SIG-M5 treated with dmso at 0.1 percent for 504 hours (cell line): ENCODE measurements around the gene ADAMTS14.
"Not testable (repeated sequence)": the region's sequence is repeated elsewhere in the genome, so short reads cannot be mapped to it uniquely, and the experiment has no call there.

Source experiments
- DNase-seq: peaks from one replicate; lab custom pipeline; 2025; ENCODE audit not compliant: unreplicated experiment; lab: John Stamatoyannopoulos, UW

The ADAMTS14 gene

DNA sequence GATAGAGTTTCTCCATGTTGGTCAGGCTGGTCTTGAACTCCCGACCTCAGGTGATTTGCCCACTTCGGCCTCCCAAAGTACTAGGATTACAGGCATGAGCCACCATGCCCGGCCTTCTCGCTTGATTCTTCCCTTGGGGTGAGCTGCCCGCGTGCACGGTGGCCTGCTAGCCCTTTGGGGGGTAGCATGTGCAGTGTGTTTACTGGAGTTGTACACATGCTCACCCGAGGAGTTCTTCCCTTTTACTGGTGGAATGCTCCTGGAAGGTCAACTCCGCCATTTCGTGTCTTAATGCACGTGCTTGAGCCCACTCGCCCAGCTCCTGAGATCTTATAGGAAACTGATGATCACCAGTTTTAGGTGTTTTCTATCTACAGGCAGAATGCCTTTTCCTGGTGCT, 17.0 kb upstream of the ADAMTS14 start:
- no peak for DNase-seq

DNA sequence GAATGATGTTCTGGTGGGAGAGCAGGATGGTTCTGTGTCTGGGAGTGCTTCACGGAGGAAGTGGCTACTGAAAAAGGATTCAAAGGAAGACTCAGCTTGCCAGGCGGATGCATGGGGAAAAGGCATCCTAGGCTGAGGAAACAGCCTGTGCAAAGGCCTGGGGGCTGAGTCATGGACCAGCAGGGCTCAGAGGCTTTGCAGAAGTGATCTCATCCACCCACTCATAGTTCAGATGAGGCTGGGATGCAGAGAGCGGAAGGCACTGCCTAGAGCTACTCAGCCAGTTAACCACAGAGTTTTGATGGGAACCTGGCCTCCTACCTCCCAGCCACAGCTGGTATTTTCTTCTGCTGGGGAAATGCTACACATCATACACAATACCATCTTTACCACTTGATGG, 15.8 kb upstream of the ADAMTS14 start:
- peak; percentile 47 for DNase-seq

DNA sequence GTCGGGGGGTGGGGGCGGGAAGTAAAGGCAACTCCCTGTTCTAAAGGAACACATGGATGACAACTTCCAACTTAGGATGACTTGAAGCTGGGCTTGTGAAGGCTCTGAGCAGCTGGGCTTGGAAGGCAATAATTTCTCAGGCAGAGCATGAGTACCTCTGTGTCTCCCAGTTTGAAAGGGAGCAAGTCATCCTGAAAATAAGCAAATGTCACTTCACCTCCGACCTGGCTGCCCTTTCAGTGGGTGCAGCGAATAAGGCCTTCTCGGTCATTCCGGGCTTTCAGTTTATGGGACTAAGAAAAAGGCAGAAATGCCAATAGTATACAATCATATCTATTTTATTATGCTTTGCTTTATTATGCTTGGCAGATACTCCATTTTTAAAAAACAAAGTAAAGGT, 15.3 kb upstream of the ADAMTS14 start:
- no peak for DNase-seq

DNA sequence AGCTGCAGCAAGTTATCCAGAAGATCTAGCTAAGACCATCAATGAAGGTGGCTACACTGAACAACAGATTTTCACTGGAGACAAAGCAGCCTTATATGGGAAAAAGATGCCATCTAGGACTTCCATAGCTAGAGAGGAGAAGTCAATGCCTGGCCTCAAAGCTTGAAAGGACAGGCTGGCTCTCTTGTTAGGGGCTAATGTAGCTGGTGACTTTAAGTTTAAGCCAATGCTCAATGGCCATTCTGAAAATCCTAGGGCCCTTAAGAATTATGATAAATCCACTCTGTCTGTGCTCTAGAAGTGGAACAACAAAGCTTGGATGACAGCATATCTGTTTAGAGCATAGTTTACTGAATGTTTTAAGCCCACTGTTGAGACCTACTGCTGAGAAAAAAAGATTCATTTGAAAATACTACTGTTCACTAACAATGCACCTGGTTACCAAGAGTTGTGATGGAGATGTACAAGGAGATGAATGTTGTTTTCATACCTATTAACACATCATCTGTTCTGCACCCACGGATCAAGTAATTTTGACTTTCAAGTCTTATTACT, 13.6 kb upstream of the ADAMTS14 start:
- DNase-seq: no peak

DNA sequence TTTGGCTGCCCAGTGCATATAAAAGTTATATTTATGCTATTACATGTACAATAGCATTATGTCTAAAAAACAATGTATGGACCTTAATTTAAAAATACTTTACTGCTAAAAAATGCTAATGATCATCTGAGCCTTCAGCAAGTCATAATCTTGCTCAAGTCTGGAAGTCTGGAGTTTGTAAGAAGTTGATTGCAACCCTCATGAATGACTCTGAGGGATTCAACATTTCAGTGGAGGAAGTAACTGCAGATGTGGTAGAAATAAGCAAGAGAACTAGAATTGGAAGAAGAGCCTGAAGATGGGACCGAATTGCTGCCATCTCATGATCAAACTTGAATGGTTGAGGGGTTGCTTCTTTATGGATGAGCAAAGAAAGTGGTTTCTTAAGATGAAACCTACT, 13.0 kb upstream of the ADAMTS14 start:
- DNase-seq: no peak

DNA sequence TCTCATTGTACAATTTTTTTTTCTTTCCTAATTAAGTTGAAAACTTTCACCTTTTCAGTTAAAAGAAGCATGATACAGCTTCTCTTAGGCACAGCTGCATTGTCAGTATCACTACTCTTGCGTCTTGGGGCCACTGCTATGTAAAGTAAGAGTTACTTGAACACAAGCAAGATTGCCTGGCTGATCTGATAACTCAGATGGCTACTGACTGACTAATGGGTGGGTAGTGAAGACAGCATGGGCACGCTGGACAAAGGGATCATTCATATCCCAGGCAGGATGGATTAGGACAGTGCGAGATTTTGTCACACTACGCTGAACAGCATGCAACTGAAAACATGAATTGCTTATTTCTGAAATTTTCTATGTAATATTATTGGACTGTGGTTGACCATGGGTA, 11.6 kb upstream of the ADAMTS14 start:
- DNase-seq: no peak

DNA sequence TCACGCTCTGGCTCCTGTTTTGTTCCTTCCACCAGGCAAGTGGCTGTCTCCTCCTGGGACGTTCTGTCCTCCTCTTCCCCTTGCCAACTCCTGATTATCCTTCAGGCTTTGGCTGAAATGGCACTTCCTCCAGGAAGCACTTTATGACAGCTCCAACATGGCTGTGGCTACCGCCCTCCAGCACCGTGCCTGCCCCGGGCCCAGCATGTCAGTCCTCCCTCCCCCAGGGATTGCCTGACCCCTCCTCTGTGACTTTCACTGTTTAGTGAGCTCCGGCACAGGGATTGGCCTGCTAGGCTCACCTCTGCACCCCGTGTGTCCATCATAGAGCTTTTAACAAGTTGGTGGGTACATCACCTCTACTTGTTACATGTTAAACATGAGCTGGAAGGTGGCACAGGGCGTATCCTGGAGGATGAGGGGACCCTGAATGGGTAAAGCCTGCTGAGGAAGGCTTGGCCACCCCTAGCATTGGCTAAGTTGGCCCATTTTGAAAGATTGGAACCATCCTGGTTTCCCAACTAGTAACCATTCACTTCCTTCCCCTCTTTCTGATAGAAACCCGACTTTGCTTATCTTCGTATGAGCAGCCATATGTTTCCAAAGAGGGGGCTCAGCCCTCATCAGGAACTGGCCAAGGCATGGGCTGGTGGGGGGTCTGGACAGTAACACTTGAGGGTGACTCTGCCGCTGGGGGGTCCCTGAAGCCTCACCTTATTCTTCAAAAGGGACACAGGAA, 10.5 kb upstream of the ADAMTS14 start:
- DNase-seq: no peak

DNA sequence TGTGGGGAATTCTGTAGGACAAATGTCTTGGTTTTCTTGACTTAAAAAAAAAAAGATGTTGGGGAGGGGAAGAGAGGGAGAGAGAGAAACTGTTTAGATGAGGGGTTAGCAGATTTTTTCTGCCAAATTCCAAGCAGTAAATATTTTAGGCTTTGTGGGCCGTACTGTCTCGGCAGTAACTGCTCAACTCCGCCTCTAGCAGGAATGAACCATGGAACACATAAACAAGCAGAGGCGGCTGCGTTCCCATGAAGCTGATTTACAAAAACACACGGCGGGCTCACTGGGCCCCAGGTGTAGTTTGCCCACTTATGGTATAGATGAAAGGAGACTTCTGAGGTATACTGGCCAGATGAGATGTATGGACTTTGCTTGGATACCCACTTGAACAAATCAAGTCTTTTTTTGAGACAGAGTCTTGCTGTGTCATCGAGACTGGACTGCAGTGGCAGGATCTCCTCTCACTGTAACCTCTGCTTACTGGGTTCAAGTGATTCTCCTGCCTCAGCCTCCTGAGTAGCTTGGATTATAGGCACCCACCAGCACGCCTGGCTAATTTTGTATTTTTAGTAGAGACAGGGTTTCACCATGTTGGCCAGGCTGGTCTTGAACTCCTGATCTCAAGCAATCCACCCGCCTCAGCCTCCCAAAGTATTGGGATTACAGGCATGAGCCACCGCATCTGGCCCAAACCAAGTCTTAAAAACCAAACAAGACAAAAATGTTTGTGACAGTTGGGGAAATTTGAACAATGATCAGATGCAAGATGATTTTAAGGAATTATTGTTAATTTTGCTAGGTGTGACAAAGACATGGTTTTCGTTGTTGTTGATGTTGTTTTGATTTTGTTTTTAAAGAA, 9.7 kb upstream of the ADAMTS14 start:
- no peak for DNase-seq

DNA sequence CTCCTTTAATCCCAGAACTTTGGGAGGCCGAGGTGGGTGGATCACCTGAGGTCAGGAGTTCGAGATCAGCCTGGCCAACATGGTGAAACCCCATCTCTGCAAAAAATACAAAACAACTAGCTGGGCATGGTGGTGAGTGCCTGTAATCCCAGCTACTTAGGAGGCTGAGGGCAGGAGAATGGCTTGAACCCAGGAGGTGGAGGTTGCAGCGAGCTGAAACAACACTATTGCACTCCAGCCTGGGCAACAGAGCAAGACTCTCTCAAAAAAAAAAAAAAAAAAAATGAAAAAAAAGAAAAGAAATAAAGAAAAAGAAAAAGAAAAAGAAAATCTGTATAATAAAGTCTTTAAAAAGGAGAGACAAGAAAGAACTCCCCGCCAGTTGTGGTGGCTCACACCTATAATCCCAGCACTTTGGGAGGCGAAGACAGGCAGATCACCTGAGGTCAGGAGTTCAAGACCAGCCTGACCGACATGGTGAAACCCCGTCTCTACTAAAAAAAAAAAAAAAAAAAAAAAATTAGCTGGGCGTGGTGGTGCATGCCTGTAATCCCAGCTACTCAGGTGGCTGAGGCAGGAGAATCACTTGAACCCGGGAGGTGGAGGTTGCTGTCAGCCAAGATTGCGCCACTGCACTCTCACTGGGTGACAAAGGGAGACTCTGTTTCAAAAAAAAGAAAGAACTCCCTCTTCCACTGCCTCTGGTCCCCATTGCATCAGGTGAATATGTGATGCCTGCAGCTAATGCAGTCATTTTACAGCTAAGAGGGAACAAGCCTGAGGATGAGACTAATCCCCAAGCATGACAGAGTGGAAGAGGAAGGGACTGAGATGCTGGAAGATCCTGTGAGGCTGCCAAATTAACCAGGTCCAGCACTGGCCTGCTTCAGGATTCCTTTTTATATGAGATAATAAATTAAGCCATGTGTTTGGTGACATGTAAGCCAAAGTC, 8.6 kb upstream of the ADAMTS14 start:
- not testable (repeated sequence) for DNase-seq

DNA sequence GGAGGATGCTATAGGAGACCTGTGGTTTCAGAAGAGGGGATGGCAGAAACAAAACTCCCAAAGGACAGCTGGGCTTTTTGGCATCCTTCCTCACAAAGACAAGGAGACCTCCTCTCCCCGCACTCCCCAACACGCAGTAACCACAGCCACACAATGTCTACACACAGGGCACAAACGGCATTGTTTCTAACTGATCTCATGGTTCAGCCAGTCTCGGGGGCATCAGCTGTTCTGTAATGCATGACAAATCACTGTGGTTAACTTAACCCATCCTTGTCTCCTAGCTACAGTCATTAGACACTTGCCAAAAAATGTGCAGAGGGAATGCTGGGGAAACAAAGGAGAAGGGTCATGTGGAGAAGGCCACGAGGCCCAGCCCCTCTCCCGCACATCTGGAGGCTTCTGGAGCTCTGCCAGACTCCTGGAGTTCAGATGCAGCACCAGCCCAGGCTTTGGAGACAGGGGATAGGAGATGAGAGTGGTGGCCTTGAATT, 7.6 kb upstream of the ADAMTS14 start:
- no peak for DNase-seq

DNA sequence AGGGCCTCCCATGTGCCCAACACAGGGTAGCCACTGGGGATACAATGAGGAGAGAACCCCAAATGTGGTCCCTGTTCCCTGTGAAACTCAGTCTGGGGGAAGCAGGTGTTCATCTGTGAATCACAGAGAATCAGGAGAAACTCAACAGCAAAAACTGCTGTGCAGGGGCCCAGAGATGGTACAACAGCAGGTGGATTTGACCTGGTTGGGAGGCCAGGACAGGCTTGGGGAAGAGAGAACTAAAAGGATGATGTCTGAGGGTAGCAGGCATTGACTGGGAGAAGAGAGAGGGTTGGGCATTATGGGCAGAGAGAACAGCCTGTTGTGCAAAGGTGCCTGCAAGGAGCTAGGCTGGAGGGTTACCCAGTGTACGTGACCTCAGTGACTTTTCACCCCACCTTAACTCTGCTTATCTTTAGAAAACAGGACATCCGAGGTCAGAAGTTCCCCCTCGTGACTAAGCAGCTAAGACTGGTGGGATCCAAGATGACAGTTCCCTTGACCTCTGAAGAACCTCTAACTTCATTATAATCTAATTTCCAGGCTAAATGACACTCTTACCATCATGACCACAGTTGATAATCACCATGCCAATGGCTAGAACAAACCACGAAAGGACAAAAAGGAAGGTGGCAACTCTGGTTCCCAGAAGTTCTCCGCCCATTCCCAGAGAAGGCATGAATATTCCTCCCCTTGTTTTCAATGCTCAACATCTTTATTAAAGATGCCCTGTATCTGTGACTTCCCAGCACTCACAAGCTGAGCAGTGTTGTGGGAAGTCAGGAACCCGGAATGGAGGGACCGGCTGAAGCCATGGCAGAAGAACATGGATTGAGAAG, 5.1 kb upstream of the ADAMTS14 start:
- DNase-seq: no peak

DNA sequence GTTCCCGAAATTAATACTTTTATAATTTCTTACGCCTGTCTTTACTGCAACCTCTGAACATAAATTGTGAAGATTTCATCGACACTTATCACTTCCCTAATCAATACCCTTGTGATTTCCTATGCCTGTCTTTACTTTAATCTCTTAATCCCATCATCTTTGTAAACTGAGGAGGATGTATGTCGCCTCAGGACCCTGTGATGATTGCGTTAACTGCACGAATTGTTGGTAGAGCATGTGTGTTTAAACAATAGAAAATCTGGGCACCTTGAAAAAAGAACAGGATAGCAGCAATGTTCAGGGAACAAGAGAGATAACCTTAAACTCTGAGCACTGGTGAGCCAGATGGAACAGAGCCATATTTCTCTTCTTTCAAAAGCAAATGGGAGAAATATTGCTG, 4.5 kb upstream of the ADAMTS14 start:
- not testable (repeated sequence) for DNase-seq

DNA sequence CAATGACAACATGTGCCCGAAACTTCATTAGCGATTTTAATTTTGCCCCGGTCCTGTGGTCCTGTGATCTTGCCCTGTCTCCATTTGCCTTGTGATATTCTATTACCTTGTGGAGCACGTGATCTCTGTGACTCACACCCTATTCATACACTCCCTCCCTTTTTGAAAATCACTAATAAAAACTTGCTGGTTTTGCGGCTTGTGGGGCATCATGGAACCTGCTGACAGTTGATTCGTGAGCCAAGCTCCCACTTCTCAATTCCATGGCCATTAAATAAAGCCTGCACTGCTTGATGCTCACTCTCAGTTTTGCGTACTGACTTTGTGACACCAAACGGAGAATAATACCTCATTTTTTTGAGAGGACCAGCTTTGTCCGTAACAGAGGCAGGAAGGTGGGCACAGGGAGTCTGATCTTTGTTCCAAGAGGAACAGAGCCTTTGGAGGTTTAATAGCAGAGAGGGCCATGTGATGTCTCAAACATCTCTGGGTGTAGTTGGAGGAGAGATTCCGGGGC, 3.8 kb upstream of the ADAMTS14 start:
- no peak for DNase-seq

DNA sequence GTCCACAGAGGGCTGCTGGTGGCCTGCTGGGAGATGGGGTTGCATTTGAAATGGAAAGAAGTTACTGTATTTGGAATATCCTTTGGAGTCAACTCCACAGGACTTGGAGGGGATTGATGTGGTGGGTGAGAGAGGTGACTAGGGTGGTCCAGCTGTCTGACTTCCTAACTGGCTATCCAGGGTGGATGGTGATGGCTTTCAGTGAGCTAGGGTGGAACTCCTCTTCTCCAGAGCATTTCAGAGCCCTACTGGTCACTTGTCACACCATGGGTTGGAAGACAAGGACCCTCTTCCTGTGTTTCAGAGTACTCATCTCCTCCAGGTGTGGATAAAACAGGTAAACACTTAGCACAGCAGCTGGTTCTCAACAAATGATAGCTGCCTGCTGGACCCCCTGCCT, 3.3 kb upstream of the ADAMTS14 start:
- DNase-seq: no peak

DNA sequence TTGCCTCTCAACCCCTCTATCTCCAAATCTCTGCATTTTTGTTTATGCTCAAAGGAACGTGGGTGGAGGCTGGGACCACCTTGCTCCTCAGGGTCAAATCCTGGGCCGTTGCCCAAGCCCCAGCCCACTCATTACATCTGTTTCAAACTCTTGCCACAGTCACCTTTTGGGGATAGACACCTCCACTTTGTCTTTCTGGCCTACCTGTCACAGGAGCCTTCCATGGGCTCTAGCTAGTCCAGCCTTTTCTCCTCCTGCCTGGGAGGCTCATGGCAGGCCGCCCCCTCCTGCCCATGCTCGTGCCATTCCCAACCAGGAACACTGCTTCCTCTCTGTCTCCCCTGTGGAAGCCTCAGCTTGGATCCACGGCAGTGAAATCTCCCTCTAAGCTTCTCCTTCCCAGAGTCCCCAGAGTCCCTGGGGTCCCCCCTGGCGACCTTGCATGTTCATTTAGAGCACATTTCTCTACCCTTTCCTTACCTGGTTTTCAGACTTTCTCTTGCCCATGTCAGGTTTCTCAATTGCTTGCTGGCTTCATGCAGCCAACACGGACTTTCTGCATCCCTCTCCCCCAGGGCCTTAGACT, 2.5 kb upstream of the ADAMTS14 start:
- DNase-seq: no peak

DNA sequence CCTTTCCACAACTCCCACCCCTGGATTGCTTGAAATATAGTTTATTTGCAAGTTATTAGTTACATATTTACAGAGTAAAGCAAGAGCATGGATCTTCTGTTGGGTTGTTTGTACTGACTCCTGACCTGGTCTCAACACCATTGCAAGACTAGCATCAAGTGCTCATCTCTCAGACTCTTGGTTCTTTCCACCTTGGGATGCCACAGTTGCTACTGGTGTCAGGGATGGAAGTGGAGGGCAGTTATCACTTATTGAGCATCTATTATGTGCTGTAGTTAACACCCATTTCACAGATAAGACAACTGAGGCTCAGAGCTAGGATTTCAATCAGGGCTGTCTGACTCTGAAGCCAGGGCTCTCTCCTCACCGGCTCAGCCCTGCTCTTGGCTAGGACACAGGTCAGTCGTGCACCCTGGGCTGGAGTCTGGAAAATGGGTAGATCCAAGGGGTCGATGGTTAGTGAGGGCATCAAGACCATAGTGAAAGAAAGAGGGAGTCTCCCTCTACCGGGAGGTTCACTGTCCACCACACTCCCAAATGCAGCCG, 614 bp upstream of the ADAMTS14 start:
- DNase-seq: no peak

DNA sequence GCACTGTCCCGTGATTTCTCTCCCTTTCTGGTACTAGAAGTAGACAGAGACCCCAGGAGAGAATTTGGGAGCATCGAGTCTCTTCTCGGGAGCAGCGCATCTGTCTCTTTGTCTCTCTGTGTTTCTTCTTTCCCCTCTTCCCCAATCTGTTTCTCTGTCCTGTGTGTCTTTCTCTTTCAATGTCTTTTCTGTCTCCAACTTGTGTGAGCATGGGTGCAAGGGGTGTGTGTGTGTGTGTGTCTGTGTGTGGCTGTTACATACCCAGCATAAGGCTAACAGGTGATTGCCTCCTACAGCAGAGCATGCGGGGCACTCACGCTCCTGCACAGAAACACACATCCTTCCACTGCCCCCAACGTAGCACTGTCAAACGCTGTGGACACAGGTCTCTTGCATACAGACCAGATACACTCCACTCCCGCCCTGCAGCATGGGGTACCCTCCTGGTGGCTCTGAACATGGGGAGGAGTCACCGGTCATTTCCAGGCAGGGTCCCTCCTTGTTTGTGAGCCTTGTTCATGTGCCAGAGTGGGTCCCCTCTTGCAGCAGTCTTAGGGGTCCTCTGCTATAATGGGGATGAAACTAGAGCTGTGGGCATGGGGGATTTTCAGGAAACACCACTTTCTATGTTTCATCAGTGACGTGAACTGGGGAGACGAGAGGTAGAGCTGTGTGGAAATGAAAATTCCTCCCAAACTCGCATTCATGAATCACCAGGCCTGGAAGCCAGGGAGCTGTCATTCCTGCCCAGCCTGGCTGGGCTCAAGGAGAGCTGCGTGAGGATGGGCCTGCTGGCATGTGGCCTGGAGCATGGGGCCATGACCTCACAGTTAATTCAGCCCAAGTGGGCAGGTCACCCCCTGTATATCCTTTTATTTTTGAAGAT, 980 bp downstream of the ADAMTS14 start:
- DNase-seq: no peak

DNA sequence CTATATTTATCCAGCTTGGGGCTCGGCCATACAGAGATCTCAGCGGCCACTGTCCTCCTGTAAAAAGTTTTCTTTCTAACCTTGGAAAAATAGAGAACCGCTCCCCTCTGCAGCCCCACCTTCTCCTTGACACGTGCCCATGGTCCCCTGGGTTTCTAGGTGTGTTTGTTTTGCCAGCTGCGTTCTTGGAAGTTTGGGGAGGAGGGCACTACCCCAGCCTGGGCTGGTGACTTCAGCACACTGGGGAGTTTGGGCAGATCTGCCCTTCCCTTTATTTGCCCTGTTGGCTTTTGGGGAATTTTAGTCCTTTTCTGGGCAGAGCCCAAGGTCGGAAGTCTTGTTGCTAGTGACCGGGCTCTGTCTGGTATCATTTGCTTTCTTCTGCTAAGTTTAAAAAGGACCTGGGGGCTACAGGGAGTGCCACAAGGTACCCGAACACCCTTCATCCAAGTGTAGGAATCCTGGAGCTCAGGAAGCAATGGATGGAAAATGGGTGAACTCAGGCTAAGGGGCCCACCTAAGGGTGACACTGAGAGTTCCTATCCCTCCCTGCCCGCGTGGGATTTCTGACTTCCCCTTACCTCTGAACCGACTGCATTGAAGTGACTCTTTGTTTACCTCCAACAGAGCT, 1.7 kb downstream of the ADAMTS14 start:
- no peak for DNase-seq
